ENCODE data around the gene R3HCC1L.
A peak's percentile ranks its signal among the peaks of the same experiment; 100 is the strongest.
"Not testable (repeated sequence)": the region's sequence is repeated elsewhere in the genome, so short reads cannot be mapped to it uniquely, and the experiment has no call there.

The R3HCC1L gene

GRCh38 chr10:98107644-98108430, 26.6 kb upstream of the R3HCC1L start:
- H3K9me3 Mint-ChIP-seq = peaks cover 2% of the 10 kb centered on the region
- no peaks in the 10 kb centered on the region for H3K4me1 Mint-ChIP-seq
- DNase-seq (ENCODE audit: low spot score in 2 of 2) = no peak
- no peak overlapping the region for H3K4me3 Mint-ChIP-seq
- H3K27ac Mint-ChIP-seq = no peak overlapping the region
- peaks cover 3% of the 10 kb centered on the region for H3K36me3 Mint-ChIP-seq
- no peak for ATAC-seq (ENCODE audit: low read depth)
- peaks cover 10% of the 10 kb centered on the region for H3K27me3 Mint-ChIP-seq

GRCh38 chr10:98110356-98110755, 24.1 kb upstream of the R3HCC1L start:
- H3K4me1 Mint-ChIP-seq = no peaks in the 10 kb centered on the region
- no peak overlapping the region for H3K4me3 Mint-ChIP-seq
- no peak for ATAC-seq (ENCODE audit: low read depth)
- DNase-seq (ENCODE audit: low spot score in 2 of 2) = no peak
- peaks cover 2% of the 10 kb centered on the region for H3K9me3 Mint-ChIP-seq
- peaks cover 11% of the 10 kb centered on the region for H3K27me3 Mint-ChIP-seq
- no peaks in the 10 kb centered on the region for H3K36me3 Mint-ChIP-seq
- no peak overlapping the region for H3K27ac Mint-ChIP-seq

GRCh38 chr10:98115031-98115787, 19.2 kb upstream of the R3HCC1L start:
- no peak for DNase-seq (ENCODE audit: low spot score in 2 of 2)
- Mint-ChIP-seq H3K4me3 (no peak overlapping the region), H3K36me3 (peaks cover 5% of the 10 kb centered on the region), H3K4me1 (no peaks in the 10 kb centered on the region), H3K27me3 (peaks cover 18% of the 10 kb centered on the region), H3K9me3 (peaks cover 6% of the 10 kb centered on the region), H3K27ac (no peak overlapping the region)
- ATAC-seq (ENCODE audit: low read depth) = no peak

GRCh38 chr10:98119891-98120290, 14.6 kb upstream of the R3HCC1L start:
- no peak for ATAC-seq (ENCODE audit: low read depth)
- no peaks in the 10 kb centered on the region for H3K4me1 Mint-ChIP-seq
- DNase-seq (ENCODE audit: low spot score in 2 of 2) = no peak
- H3K27me3 Mint-ChIP-seq = peaks cover 8% of the 10 kb centered on the region
- H3K4me3 Mint-ChIP-seq = no peak overlapping the region
- H3K27ac Mint-ChIP-seq = no peak overlapping the region
- H3K36me3 Mint-ChIP-seq = peaks cover 9% of the 10 kb centered on the region
- peaks cover 22% of the 10 kb centered on the region for H3K9me3 Mint-ChIP-seq

GRCh38 chr10:98125940-98126631, 8.4 kb upstream of the R3HCC1L start:
- ATAC-seq (ENCODE audit: low read depth) (no peak), DNase-seq (ENCODE audit: low spot score in 2 of 2) (no peak)
- Mint-ChIP-seq H3K4me3 (no peak overlapping the region), H3K9me3 (peaks cover 15% of the 10 kb centered on the region), H3K27me3 (peaks cover 6% of the 10 kb centered on the region), H3K36me3 (peaks cover 8% of the 10 kb centered on the region), H3K4me1 (no peaks in the 10 kb centered on the region), H3K27ac (no peak overlapping the region)

- Mint-ChIP-seq H3K4me3 (no peak overlapping the region), H3K9me3 (peaks cover 6% of the 10 kb centered on the region), H3K27me3 (peaks cover 5% of the 10 kb centered on the region), H3K36me3 (peaks cover 5% of the 10 kb centered on the region), H3K4me1 (peaks cover 9% of the 10 kb centered on the region), H3K27ac (no peak overlapping the region)
- no peak for DNase-seq (ENCODE audit: low spot score in 2 of 2)
- no peak for ATAC-seq (ENCODE audit: low read depth)
Observed at GRCh38 chr10:98128802-98129201, 5.7 kb upstream of the R3HCC1L start.

GRCh38 chr10:98131619-98132018, 2.8 kb upstream of the R3HCC1L start:
- Mint-ChIP-seq H3K4me3 (no peak overlapping the region), H3K27ac (no peak overlapping the region), H3K4me1 (peaks cover 20% of the 10 kb centered on the region), H3K9me3 (peaks cover 2% of the 10 kb centered on the region), H3K36me3 (peaks cover 2% of the 10 kb centered on the region), H3K27me3 (peaks cover under 1% of the 10 kb centered on the region)
- ATAC-seq (ENCODE audit: low read depth) (no peak), DNase-seq (ENCODE audit: low spot score in 2 of 2) (no peak)

GRCh38 chr10:98133075-98133752, 1.2 kb upstream of the R3HCC1L start:
- H3K4me3 Mint-ChIP-seq = peak overlapping the region; percentile 84
- ATAC-seq (ENCODE audit: low read depth) (peak; percentile 34), DNase-seq (ENCODE audit: low spot score in 2 of 2) (peak; percentile 31 to 55)
- H3K27ac Mint-ChIP-seq = peak overlapping the region; percentile 95
- not testable (repeated sequence) for H3K27me3 Mint-ChIP-seq, H3K9me3 Mint-ChIP-seq, H3K36me3 Mint-ChIP-seq
- H3K4me1 Mint-ChIP-seq = peaks cover 26% of the 10 kb centered on the region

- Mint-ChIP-seq H3K27ac (peak overlapping the region; percentile 95), H3K27me3 (no peaks in the 10 kb centered on the region), H3K4me3 (peak overlapping the region; percentile 95), H3K4me1 (peaks cover 26% of the 10 kb centered on the region), H3K36me3 (peaks cover 2% of the 10 kb centered on the region), H3K9me3 (peaks cover 2% of the 10 kb centered on the region)
- ATAC-seq (ENCODE audit: low read depth) (no peak), DNase-seq (ENCODE audit: low spot score in 2 of 2) (no peak)
Observed at GRCh38 chr10:98134117-98134430, 383 bp upstream of the R3HCC1L start.

- Mint-ChIP-seq H3K36me3 (peaks cover 3% of the 10 kb centered on the region), H3K27me3 (no peaks in the 10 kb centered on the region), H3K27ac (peak overlapping the region; percentile 95), H3K4me1 (peaks cover 30% of the 10 kb centered on the region), H3K9me3 (peaks cover 2% of the 10 kb centered on the region), H3K4me3 (peak overlapping the region; percentile 95)
- DNase-seq (ENCODE audit: low spot score in 2 of 2) (no peak), ATAC-seq (ENCODE audit: low read depth) (no peak)
Observed at GRCh38 chr10:98135222-98135899, 904 bp downstream of the R3HCC1L start.

- not testable (repeated sequence) for H3K27ac Mint-ChIP-seq; H3K36me3 Mint-ChIP-seq; DNase-seq (ENCODE audit: low spot score in 2 of 2); ATAC-seq (ENCODE audit: low read depth); H3K27me3 Mint-ChIP-seq; H3K9me3 Mint-ChIP-seq; H3K4me3 Mint-ChIP-seq
- H3K4me1 Mint-ChIP-seq = peaks cover 40% of the 10 kb centered on the region
Observed at GRCh38 chr10:98136775-98137174, 2.3 kb downstream of the R3HCC1L start.

GRCh38 chr10:98138031-98138430, 3.6 kb downstream of the R3HCC1L start:
- Mint-ChIP-seq H3K9me3 (no peaks in the 10 kb centered on the region), H3K4me1 (peaks cover 39% of the 10 kb centered on the region), H3K4me3 (no peak overlapping the region), H3K27ac (no peak overlapping the region), H3K36me3 (peaks cover 1% of the 10 kb centered on the region), H3K27me3 (no peaks in the 10 kb centered on the region)
- ATAC-seq (ENCODE audit: low read depth) (no peak), DNase-seq (ENCODE audit: low spot score in 2 of 2) (no peak)

GRCh38 chr10:98139431-98139830, 5.0 kb downstream of the R3HCC1L start:
- H3K36me3 Mint-ChIP-seq = peaks cover 1% of the 10 kb centered on the region
- no peaks in the 10 kb centered on the region for H3K27me3 Mint-ChIP-seq
- H3K9me3 Mint-ChIP-seq = no peaks in the 10 kb centered on the region
- no peak overlapping the region for H3K4me3 Mint-ChIP-seq
- no peak for DNase-seq (ENCODE audit: low spot score in 2 of 2)
- H3K4me1 Mint-ChIP-seq = peaks cover 31% of the 10 kb centered on the region
- ATAC-seq (ENCODE audit: low read depth) = no peak
- H3K27ac Mint-ChIP-seq = no peak overlapping the region

Measured in memory B cell (primary cell).